Measurements from ENCODE around the gene KIR2DL4.
"Not testable (repeated sequence)": the region's sequence is repeated elsewhere in the genome, so short reads cannot be mapped to it uniquely, and the experiment has no call there.

The KIR2DL4 gene

GRCh38 chr19:54803410-54803809, at the start of gene KIR2DL4:
Gene KIR2DL4 (plus strand): TSS chr19:54803610. CDS start chr19:54803652, 42 bp downstream.
- no peak for DNase-seq (ENCODE audit: low read depth in 2 of 3, low spot score in 1 of 3)

DNA sequence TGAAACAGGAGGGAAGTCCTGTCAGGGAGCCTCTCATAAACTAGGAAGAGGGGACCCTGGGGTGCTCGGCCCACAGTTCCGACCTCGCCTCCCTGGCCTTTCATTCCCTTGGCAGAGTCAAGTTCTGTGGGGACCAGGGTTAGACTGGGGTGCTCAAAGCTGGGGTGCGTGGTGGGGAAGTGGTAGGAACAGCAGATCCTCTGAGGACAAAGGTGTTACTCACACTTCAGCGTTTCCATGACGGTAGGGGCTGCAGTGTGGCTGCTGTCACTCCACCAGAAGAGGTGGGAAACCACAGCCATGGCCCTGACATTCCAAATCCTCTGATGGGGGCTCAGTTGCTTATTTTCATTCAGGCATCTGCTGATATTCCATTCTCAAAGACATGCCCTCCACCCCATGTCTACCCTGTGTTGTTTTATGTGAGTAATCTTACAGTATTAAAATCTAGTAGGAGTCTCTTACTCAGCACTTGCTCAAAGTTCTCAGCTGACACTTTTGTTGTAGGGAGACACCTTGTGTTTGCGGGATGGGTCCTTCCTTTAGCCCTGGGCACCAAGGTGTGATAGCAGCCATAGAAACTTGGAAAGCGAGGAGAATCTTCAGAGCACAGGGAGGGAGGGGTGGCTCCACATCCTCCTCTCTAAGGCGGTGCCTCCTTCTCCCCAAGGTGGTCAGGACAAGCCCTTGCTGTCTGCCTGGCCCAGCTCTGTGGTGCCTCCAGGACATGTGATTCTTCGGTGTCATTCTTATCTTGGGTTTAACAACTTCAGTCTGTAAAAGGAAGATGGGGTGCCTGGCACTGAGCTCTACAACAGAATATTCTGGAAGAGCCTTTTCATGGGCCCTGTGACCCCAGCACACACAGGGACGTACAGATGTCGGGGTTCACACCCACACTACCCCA, 47.0 kb upstream of the KIR2DL4 start:
- not testable (repeated sequence) for DNase-seq (ENCODE audit: low read depth in 2 of 3, low spot score in 1 of 3)

- DNase-seq (ENCODE audit: low read depth in 2 of 3, low spot score in 1 of 3) = not testable (repeated sequence)
These were observed 44.8 kb upstream of the KIR2DL4 start for GRCh38 chr19:54758577-54758976.

DNA sequence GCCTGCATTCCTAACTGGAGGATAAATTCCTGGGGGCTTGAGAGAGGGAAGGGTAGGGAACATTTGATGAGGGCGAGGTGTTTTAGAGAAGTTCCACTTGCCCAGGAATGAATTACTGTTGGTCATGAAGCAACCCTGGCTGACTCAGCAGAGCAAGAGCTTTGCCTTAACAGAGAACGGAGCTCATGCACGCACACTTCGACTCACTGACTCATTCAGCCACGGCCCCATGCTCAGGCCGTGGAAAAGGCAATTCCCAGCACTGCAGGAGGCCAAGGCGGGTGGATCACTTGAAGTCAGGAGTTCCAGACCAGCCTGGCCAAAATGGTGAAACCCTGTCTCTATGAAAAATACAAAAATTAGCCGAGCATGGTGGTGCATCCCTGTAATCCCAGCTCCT, 39.2 kb upstream of the KIR2DL4 start:
- not testable (repeated sequence) for DNase-seq (ENCODE audit: low read depth in 2 of 3, low spot score in 1 of 3)

- not testable (repeated sequence) for DNase-seq (ENCODE audit: low read depth in 2 of 3, low spot score in 1 of 3)
These were observed 36.9 kb upstream of the KIR2DL4 start for GRCh38 chr19:54766464-54766863.

DNA sequence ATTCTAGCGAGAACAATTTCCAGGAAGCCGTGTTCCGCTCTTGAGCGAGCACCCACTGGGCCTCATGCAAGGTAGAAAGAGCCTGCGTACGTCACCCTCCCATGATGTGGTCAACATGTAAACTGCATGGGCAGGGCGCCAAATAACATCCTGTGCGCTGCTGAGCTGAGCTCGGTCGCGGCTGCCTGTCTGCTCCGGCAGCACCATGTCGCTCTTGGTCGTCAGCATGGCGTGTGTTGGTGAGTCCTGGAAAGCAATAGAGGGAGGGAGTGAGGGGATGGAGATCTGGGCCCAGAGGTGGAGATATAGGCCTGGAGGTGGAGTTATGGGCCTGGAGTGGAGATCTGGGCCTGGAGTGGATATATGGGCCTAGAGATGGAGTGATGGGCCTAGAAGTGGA, 33.8 kb upstream of the KIR2DL4 start, which contains the start of gene KIR2DL1:
TSS of gene KIR2DL1 (plus strand) at position 148 of the 400 bp plus-strand sequence. CDS start at position 206, 58 bp downstream.
- DNase-seq (ENCODE audit: low read depth in 2 of 3, low spot score in 1 of 3) = not testable (repeated sequence)

- DNase-seq (ENCODE audit: low read depth in 2 of 3, low spot score in 1 of 3) = not testable (repeated sequence)
These were observed 32.9 kb upstream of the KIR2DL4 start for GRCh38 chr19:54770511-54770910.

DNA sequence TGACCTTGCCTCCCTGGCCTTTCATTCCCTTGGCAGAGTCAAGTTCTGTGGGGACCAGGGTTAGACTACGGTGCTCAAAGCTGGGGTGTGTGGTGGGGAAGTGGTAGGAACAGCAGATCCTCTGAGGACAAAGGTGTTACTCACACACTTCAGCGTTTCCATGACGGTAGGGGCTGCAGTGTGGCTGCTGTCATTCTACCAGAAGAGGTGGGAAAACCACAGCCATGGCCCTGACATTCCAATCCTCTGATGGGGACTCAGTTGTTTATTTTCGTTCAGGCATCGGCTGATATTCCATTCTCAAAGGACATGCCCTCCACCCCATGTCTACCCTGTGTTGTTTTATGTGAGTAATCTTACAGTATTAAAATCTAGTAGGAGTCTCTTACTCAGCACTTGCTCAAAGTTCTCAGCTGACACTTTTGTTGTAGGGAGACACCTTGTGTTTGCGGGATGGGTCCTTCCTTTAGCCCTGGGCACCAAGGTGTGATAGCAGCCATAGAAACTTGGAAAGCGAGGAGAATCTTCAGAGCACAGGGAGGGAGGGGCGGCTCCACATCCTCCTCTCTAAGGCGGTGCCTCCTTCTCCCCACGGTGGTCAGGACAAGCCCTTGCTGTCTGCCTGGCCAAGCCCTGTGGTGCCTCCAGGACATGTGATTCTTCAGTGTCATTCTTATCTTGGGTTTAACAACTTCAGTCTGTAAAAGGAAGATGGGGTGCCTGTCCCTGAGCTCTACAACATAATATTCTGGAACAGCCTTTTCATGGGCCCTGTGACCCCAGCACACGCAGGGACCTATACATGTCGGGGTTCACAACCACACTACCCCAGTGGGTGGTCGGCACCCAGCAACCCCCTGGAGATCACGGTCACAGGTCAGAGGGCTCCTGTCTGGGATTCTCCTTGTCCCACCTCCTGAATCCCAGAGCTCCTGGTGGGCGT, 32.1 kb upstream of the KIR2DL4 start:
- not testable (repeated sequence) for DNase-seq (ENCODE audit: low read depth in 2 of 3, low spot score in 1 of 3)

DNA sequence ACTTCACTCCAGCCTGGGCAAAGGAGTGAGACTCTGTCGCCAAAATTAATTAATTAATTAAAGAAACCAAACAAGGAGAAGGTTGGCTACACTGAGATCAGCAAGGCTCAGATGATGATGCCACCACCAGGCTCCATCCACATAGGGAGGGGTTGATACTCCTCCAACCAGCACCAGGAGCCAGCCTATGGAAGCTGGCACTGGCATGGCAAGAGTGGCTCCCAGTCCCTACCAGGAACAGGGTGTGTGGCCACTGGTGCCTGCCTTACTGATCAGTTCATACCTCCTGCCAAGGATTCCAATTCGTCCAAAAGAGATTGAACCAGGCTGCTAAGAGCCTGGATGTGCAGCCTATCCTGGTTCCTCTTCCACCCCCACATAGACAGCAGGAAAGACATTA, 30.7 kb upstream of the KIR2DL4 start:
- DNase-seq (ENCODE audit: low read depth in 2 of 3, low spot score in 1 of 3) = not testable (repeated sequence)

- not testable (repeated sequence) for DNase-seq (ENCODE audit: low read depth in 2 of 3, low spot score in 1 of 3)
These were observed 28.2 kb upstream of the KIR2DL4 start for GRCh38 chr19:54775095-54775815.

- not testable (repeated sequence) for DNase-seq (ENCODE audit: low read depth in 2 of 3, low spot score in 1 of 3)
These were observed 27.6 kb upstream of the KIR2DL4 start for GRCh38 chr19:54775830-54776229.

DNA sequence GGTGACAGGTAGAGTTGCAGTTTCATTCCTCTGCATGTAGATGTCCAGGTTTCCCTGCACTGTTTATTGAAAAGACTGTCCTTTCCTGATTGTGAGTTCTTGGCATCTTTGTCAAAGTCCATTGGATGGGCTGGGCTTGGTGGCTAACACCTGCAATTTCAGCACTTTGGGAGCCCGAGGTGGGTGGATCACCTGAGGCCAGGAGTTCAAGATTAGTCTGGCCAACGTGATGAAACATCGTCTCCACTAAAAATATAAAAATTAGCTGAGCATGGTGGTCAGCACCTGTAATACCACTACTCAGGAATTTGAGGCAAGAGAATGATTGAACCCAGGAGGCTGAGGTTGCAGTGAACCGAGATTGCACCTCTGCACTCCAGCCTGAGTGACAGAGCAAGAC, 25.6 kb upstream of the KIR2DL4 start:
- DNase-seq (ENCODE audit: low read depth in 2 of 3, low spot score in 1 of 3) = not testable (repeated sequence)

- not testable (repeated sequence) for DNase-seq (ENCODE audit: low read depth in 2 of 3, low spot score in 1 of 3)
These were observed 24.5 kb upstream of the KIR2DL4 start for GRCh38 chr19:54778896-54779295.

DNA sequence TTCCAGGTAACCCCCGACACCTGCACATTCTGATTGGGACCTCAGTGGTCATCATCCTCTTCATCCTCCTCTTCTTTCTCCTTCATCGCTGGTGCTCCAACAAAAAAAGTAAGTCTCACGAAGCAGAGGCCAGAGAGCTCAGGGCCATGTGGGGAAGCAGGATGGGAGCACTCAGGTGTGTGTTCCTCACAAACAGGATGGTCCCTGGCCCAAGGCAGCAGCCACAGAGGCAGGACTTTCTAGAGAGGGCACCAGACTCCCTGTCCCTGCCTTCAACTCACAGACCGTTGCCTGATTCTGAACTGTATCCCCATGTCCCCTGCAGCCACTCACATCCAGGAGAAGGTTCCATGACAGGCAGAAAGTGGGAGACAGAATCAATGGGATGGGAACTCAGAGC, 20.5 kb upstream of the KIR2DL4 start:
- DNase-seq (ENCODE audit: low read depth in 2 of 3, low spot score in 1 of 3) = not testable (repeated sequence)

GRCh38 chr19:54786091-54786723, 17.2 kb upstream of the KIR2DL4 start:
- not testable (repeated sequence) for DNase-seq (ENCODE audit: low read depth in 2 of 3, low spot score in 1 of 3)

- DNase-seq (ENCODE audit: low read depth in 2 of 3, low spot score in 1 of 3) = not testable (repeated sequence)
These were observed 15.3 kb upstream of the KIR2DL4 start for GRCh38 chr19:54788154-54788553.

DNA sequence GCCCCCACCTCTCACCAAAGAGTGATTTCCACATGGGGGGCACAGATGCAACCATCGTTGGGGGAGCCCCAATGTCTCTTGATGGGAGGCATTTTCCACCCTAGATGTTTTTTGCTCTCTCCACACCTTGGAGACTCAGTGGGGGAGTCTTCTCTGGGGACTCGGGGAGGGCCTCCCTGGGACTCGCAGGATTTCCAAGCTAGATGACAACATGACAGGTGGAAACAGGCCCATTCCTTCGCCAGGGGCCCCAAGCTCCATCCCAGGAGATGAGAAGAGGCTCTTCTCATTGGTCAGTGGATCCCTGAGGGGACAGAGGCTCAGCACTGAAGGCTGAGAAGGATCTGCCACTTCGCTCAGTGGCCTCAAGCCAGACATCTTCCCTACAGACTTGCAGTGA, 12.7 kb upstream of the KIR2DL4 start:
- DNase-seq (ENCODE audit: low read depth in 2 of 3, low spot score in 1 of 3) = no peak

DNA sequence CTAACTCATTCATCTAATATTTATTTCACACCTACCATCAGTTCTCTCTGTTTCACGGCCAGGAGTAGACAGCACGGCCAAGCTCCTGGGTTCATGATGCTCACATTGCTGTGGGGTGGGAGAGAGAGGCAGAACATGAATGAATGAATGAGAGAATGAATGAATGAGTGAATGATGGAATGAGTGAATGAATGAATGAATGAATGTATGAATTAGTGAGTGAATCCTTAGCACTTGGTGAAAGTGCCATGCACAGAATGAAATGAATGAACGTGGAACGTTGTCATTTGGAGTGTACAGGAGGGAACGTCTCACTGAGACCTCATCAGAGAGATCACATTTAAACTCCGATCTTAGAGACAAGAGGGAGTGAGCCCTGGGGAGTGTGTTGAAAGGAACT, 11.9 kb upstream of the KIR2DL4 start:
- no peak for DNase-seq (ENCODE audit: low read depth in 2 of 3, low spot score in 1 of 3)

- DNase-seq (ENCODE audit: low read depth in 2 of 3, low spot score in 1 of 3) = no peak
These were observed 10.6 kb upstream of the KIR2DL4 start for GRCh38 chr19:54792814-54793213.

GRCh38 chr19:54795758-54796157, 7.7 kb upstream of the KIR2DL4 start:
- no peak for DNase-seq (ENCODE audit: low read depth in 2 of 3, low spot score in 1 of 3)
